COLO668 (cell line): ENCODE measurements around the gene SPRYD3.

Experiments
- DNase-seq: peaks from one replicate; lab custom pipeline; 2025; ENCODE audit not compliant: unreplicated experiment; lab: John Stamatoyannopoulos, UW

Gene SPRYD3

GRCh38 chr12:53063708-53064612, 15.2 kb downstream of the SPRYD3 start:
- DNase-seq: peak; percentile 9

DNA sequence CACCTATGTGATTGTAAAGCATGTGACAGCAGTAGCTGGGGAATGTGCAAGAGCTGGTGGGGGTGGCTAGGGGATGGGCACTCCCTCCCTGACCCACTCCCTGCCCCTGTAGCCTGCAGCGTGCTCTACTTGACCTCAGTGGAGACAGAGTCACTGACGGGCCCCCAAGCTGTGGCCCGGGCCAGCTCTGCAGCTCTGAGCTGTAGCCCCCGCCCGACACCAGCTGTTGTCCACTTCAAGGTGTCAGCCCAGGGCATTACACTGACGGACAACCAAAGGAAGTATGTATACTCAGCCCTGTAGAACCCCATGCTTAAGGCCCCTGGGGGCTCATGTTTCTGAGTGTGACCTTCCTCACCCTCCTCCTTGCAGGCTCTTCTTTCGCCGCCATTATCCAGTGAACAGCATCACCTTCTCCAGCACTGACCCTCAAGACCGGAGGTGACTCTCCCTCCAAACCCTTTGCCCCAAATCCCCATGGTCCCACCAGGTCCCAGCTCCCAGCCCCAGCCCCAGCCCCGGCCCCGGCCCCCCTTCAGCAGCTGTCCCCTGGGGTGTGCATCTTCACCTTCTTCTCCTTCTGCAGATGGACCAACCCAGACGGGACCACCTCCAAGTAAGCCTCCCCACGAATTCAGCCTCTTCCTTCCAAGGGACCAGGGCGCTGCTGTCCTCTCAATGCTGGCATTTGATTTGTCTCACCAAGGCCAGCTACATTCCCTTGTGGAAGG, 16.0 kb downstream of the SPRYD3 start:
- DNase-seq: no peak

DNA sequence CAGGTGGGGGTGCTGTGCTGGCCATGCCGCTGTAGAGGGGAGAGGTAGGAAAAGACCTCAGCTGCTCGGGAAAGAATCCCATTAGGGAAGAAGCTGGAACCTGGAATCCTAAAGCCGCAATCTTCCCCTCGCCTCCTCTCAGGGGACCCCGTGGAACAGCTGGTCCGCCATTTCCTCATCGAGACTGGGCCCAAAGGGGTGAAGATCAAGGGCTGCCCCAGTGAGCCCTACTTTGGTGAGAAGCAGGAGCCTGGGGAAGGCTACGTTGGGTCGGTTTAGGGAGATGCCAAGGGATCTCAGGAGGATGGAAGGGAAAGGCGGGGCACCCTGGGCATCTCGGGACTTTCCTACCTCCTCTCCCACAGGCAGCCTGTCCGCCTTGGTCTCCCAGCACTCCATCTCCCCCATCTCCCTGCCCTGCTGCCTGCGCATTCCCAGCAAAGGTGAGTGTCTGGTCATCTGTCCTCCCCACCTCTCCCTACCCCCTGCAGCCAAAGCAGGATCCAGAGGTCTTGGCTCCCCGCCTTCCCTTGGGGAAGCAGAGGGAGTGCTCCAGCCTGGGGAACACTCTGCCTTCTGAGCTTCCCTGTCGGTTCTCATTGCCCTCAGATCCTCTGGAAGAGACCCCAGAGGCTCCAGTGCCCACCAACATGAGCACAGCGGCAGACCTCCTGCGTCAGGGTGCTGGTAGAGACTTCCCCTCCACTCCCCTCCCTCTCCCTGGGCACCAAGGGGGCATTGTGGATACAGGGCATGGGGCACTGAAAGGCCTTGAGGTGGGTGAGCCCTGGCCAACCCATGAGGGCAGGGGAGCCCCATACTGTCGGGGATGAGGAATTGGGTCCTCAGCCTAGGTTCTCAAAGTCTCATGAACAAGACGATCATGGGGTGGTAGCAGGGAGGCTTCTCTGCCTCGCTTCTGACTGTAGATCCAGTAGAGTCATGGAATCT, 16.9 kb downstream of the SPRYD3 start:
- no peak for DNase-seq

DNA sequence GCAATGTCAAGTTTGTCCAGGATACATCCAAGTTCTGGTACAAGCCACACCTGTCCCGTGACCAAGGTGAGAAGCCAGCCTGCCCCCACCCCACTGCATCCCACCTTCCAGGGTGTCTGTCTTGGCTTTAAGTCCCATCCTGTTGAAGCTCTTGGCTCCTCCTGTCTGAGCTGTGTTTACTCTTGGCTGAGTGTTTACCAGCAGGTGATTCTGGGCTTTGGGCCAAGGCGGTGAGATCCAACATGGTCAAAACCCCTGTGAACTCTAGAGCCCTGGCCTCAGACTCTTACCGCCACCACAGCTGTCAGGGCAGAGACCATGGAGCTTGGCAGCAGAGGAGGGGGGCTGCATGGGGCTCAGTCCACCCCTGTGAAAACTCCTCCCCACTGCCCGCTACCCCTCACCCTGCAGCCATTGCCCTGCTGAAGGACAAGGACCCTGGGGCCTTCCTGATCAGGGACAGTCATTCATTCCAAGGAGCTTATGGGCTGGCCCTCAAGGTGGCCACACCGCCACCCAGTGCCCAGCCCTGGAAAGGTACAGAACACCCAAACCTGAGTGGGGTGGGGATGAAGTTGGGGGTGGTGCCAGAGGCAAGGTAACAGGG, 17.7 kb downstream of the SPRYD3 start:
- DNase-seq: peak; percentile 84

DNA sequence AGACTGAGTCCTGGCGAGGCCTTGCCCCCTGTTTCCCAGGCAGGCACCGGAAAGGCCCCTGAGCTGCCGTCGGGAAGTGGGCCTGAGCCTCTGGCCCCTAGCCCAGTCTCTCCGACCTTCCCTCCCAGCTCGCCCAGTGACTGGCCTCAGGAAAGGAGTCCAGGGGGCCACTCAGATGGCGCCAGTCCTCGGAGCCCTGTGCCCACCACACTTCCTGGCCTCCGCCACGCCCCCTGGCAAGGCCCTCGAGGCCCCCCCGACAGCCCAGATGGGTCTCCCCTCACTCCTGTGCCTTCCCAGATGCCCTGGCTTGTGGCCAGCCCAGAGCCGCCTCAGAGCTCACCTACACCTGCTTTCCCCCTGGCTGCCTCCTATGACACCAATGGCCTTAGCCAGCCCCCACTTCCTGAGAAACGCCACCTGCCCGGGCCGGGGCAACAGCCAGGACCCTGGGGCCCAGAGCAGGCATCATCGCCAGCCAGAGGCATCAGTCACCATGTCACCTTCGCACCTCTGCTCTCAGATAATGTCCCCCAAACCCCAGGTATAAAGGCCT, 18.4 kb downstream of the SPRYD3 start:
- DNase-seq: peak; percentile 75

GRCh38 chr12:53060064-53060720, 19.0 kb downstream of the SPRYD3 start:
- no peak for DNase-seq

GRCh38 chr12:53059434-53060063, 19.6 kb downstream of the SPRYD3 start:
- no peak for DNase-seq

- DNase-seq: no peak
Measured at GRCh38 chr12:53058674-53059433, 20.3 kb downstream of the SPRYD3 start.

DNA sequence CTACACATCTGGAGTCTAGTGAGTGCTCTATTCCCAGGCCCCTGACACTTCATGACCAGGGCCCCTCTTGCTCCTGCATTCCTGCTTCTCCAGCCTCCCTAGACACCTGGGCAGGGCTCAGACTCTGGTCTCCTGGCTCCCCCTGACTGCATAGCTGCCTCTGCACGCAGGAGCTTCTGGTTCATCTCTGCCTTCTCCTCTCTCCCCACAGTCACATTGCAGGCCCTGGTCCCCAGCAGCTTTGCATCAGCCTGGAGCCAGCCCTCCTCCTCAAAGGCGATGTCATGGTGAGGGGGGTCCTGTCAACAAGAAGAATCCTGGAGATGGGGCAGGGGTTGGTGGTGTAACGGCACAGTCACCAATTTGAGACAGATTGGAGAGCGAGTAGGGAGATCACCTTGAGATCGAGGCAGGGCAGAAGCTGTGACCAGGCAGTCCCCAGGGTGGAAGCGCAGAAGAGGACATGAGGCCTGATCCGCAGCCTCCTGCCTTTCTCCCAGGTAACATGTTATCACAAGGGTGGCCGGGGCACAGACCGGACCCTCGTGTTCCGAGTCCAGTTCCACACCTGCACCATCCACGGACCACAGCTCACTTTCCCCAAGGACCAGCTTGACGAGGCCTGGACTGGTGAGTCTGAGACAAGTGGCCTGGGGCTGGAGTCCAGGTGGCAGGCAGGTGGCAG, 21.2 kb downstream of the SPRYD3 start:
- DNase-seq: peak; percentile 24

DNA sequence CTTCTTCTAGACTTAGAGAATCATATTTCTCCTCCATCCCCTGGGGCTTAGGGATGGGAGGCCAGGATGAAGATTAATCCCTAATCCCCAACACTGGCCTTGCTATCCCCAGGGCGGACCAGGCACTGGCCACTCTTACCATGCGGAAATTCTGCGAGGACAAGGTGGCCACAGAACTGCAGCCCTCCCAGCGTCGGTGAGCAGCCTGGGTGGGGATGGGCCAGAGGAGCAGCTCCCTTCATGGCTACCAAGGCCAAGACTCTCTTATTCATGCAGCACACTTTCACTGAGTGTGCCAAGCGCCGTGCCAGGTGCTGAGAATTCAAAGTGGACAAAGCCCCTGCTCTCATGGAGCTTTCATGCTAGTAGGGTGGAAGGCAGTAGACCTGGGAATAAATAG, 22.3 kb downstream of the SPRYD3 start:
- DNase-seq: no peak

DNA sequence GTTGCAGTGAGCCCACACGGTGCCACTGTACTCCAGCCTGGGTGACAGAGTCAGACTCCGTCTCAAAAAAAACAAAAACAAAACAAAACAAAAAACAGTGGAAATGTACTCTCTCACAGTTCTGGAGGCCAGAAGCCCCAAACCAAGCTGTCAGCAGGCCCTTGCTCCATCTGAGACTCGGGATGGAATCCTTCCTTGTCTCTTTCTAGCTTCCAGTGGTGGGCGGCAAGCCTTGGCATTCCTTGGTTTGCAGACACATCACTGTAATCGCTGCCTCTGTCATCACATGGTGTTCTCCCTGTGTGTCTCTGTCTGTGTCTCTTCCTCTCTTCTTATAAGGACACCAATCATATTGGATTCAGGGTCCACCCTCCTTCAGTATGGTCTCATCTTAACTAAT, 22.9 kb downstream of the SPRYD3 start:
- DNase-seq: no peak

GRCh38 chr12:53055471-53056266, 23.5 kb downstream of the SPRYD3 start:
- no peak for DNase-seq

- peak; percentile 93 for DNase-seq
Measured at GRCh38 chr12:53054112-53054878, 24.9 kb downstream of the SPRYD3 start.

GRCh38 chr12:53053218-53054111, 25.7 kb downstream of the SPRYD3 start:
- peak; percentile 80 for DNase-seq

- DNase-seq: peak; percentile 24
Measured at GRCh38 chr12:53052419-53053217, 26.6 kb downstream of the SPRYD3 start.
